GM12801 (cell line): ENCODE data around the gene TIMM8A.

ENCODE experiments used
- TF ChIP-seq, protein P1 (sequence below): IDR thresholded peaks from one replicate; pipeline ENCODE4 v1.5.1; 2011; ENCODE audit warnings: control low read depth; ENCODE audit not compliant: insufficient read length; ENCODE audit errors: extremely low read depth

TIMM8A gene

GRCh38 chrX:101357166-101357795 is 8.7 kb upstream of the TIMM8A start:
- TF ChIP-seq, protein P1, sequence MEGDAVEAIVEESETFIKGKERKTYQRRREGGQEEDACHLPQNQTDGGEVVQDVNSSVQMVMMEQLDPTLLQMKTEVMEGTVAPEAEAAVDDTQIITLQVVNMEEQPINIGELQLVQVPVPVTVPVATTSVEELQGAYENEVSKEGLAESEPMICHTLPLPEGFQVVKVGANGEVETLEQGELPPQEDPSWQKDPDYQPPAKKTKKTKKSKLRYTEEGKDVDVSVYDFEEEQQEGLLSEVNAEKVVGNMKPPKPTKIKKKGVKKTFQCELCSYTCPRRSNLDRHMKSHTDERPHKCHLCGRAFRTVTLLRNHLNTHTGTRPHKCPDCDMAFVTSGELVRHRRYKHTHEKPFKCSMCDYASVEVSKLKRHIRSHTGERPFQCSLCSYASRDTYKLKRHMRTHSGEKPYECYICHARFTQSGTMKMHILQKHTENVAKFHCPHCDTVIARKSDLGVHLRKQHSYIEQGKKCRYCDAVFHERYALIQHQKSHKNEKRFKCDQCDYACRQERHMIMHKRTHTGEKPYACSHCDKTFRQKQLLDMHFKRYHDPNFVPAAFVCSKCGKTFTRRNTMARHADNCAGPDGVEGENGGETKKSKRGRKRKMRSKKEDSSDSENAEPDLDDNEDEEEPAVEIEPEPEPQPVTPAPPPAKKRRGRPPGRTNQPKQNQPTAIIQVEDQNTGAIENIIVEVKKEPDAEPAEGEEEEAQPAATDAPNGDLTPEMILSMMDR: no peak

DNA sequence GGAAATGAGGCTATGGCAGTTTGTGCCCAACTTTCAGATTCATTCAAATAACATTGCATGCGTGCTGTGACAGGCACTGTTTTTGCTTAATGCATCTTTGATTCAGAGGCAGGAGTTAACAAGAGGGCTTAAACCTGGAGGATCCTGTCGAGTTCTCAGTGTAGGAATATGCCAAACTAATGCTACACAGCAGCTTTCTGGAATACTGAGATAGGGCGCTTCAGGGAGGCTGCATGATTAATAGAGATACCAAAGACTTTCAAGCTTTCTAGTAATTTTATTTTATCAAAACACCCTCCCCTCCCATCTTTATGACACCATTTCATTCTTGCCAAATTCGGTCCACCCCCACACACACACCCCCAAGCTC is 636 bp upstream of the TIMM8A start:
- TF ChIP-seq, protein P1: no peak

- TF ChIP-seq, protein P1: no peak
Measured at GRCh38 chrX:101347859-101348451, 587 bp downstream of the TIMM8A start.

DNA sequence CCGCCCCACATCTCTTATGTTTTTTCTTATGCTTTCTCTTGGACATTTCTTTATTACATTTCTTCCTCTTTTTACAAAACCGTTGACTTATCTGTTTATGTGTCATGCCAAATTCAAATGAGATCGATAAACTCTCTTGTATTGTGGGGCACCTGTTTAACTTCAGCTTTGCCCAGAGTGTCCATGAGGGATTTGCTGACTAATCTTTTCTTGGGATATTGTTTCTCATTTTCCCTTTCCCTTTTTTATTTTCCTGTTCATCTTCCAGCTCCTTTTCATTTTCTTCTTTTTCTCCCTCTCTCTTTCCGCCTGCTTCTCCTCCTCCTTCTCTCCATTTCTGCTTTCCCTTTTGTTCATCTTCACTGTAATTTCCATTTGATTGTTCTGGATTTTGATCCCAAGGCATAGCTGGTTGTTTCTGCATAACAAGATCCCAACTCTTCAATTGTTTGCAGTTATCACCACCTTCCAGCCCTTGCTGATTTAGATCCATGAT is 10.7 kb downstream of the TIMM8A start:
- TF ChIP-seq, protein P1: no peak

GRCh38 chrX:101303790-101304189 is 44.8 kb downstream of the TIMM8A start:
- TF ChIP-seq, protein P1: no peak
